Vagina (tissue), 2 donors: ENCODE results near the gene CAMK4.

Source experiments
- CTCF ChIP-seq, 3 experiments: fragments of 450-650 bp in 2 of 3; fragments of 200-600 bp in 1 of 3; sonication (generic) in 1 of 3; IDR thresholded peaks; one replicate each; pipeline ENCODE4 v1.5.1; 2017 to 2019; ENCODE audit warnings: antibody characterized with exemption in 3 of 3, mild to moderate bottlenecking in 2 of 3, moderate library complexity in 2 of 3
- POLR2A ChIP-seq, 2 donors: fragments of 450-650 bp; IDR thresholded peaks; one replicate each; pipeline ENCODE4 v1.6.1; 2017; ENCODE audit warnings: antibody characterized with exemption in 2 of 2, mild to moderate bottlenecking in 2 of 2, moderate library complexity in 2 of 2
- POLR2AphosphoS5 ChIP-seq, 2 donors: sonication (generic); formaldehyde crosslinking; IDR thresholded peaks; one replicate each; pipeline ENCODE4 v1.9.0; 2017; ENCODE audit warnings: antibody characterized with exemption in 2 of 2, mild to moderate bottlenecking in 2 of 2, low read depth in 1 of 2; ENCODE audit not compliant: insufficient read depth in 1 of 2

DNA sequence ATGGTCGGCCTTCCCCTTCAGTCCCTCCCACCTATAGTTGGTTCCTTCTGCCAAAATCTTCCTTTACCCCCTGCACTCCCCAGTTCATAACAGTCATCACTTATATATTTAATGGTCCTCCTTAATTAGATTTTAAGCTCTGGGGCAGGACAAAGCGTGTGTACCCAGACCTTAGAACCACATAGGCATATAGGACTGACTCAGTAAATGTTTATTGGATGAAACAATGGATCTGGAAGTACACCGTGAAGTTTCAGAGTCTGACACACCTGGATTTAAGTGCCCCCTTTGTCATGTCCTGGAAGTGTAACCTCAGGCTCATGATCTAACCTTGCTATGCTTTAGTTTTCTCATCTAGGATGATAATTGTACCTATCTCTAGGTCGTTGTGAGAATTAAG is 256.2 kb downstream of the CAMK4 start:
- no peak for TF ChIP-seq CTCF (IDR thresholded peaks at IDR 0.05)
- no peak for TF ChIP-seq POLR2A (IDR thresholded peaks at IDR 0.05)
- TF ChIP-seq POLR2AphosphoS5 (IDR thresholded peaks at IDR 0.05; ENCODE audit: insufficient read depth in 1 of 2, low read depth in 1 of 2) = no peak
